Astrocyte (in vitro differentiated cells and primary cell): ENCODE results near the gene ZNF584. TPM values are rescaled to one million over a fixed set of nuclear protein-coding genes. Genes with fewer than 3 reads are reported as not detected.

Experiments
- DNase-seq: peaks from one replicate; pipeline ENCODE4 v3.0.0-alpha.2; 2010; ENCODE audit warnings: low read depth
- FAIRE-seq: peaks from 2 replicates; lab custom pipeline; 2011; peaks lifted over from hg19 to GRCh38; lab: Jason Lieb, UNC
- H2AFZ ChIP-seq: 2 replicates; pipeline ENCODE4 v1.6.0; 2012; ENCODE audit warnings: low read depth, low read length, inconsistent platforms
- H3K27ac ChIP-seq: 2 replicates; pipeline ENCODE4 v1.5.1; 2011; ENCODE audit warnings: low read depth, low read length, inconsistent platforms
- H3K27me3 ChIP-seq: 2 replicates; pipeline ENCODE4 v1.6.0; 2011; ENCODE audit warnings: low read length, inconsistent platforms; ENCODE audit not compliant: insufficient read depth
- H3K36me3 ChIP-seq: 2 replicates; pipeline ENCODE4 v1.5.1; 2011; ENCODE audit warnings: low read length, inconsistent platforms; ENCODE audit not compliant: insufficient read depth
- H3K4me1 ChIP-seq: 2 replicates; pipeline ENCODE4 v1.5.1; 2011; ENCODE audit warnings: low read length, inconsistent platforms; ENCODE audit not compliant: insufficient read depth
- H3K4me2 ChIP-seq: 2 replicates; pipeline ENCODE4 v1.6.0; 2012; ENCODE audit warnings: low read length, inconsistent platforms
- H3K4me3 ChIP-seq: 2 replicates; pipeline ENCODE4 v1.5.1; 2011; ENCODE audit warnings: low read depth, mild to moderate bottlenecking, low read length, inconsistent platforms; ENCODE audit not compliant: insufficient read depth
- H3K79me2 ChIP-seq: 2 replicates; pipeline ENCODE4 v1.6.0; 2012; ENCODE audit warnings: mild to moderate bottlenecking, low read length, inconsistent platforms; ENCODE audit not compliant: insufficient read depth
- H3K9ac ChIP-seq: 2 replicates; pipeline ENCODE4 v1.6.0; 2012; ENCODE audit warnings: mild to moderate bottlenecking, low read length, inconsistent platforms
- H3K9me3 ChIP-seq: 2 replicates; pipeline ENCODE4 v1.5.1; 2012; ENCODE audit warnings: low read depth, mild to moderate bottlenecking, low read length, inconsistent platforms; ENCODE audit not compliant: insufficient read depth
- H4K20me1 ChIP-seq: 2 replicates; pipeline ENCODE4 v1.6.0; 2012; ENCODE audit warnings: low read length, inconsistent platforms; ENCODE audit not compliant: insufficient read depth
- H3K27ac Mint-ChIP-seq: one replicate; pipeline ENCODE4 v1.8.0; 2021; ENCODE audit warnings: mild to moderate bottlenecking, mixed read lengths; ENCODE audit not compliant: unreplicated experiment
- H3K27me3 Mint-ChIP-seq: one replicate; pipeline ENCODE4 v1.8.0; 2021; ENCODE audit warnings: low read depth, mixed read lengths; ENCODE audit not compliant: unreplicated experiment
- H3K36me3 Mint-ChIP-seq: one replicate; pipeline ENCODE4 v1.8.0; 2021; ENCODE audit warnings: low read depth, mixed read lengths; ENCODE audit not compliant: unreplicated experiment
- H3K4me1 Mint-ChIP-seq: one replicate; pipeline ENCODE4 v1.8.0; 2021; ENCODE audit warnings: low read depth, mixed read lengths; ENCODE audit not compliant: unreplicated experiment
- H3K4me3 Mint-ChIP-seq: one replicate; pipeline ENCODE4 v1.8.0; 2021; ENCODE audit warnings: mild to moderate bottlenecking, moderate library complexity, mixed read lengths; ENCODE audit not compliant: unreplicated experiment
- H3K9me3 Mint-ChIP-seq: one replicate; pipeline ENCODE4 v1.8.0; 2021; ENCODE audit warnings: mild to moderate bottlenecking, mixed read lengths; ENCODE audit not compliant: unreplicated experiment
- CTCF ChIP-seq: IDR thresholded peaks from 2 replicates; pipeline ENCODE4 v1.5.1; 2011; ENCODE audit warnings: low read depth, mild to moderate bottlenecking, inconsistent platforms, low read length, moderate library complexity; ENCODE audit not compliant: insufficient read depth
- EZH2 ChIP-seq: IDR thresholded peaks from 2 replicates; pipeline ENCODE4 v1.6.1; 2012; ENCODE audit warnings: mild to moderate bottlenecking, low read length, inconsistent platforms; ENCODE audit not compliant: insufficient read depth
- total RNA-seq: library from RNA; stranded (reverse); gene quantifications from 2 replicates; pipeline ENCODE4 v1.2.1, GENCODE V29; 2021

ZNF584 gene
- total RNA-seq, 1 donor from 2014 or later: 12.7 TPM

- H3K4me3 ChIP-seq: no peak overlapping the region
- no peak overlapping the region for H2AFZ ChIP-seq
- Mint-ChIP-seq H3K4me1 (peaks cover 4% of the 10 kb centered on the region), H3K9me3 (no peaks in the 10 kb centered on the region), H3K4me3 (no peak overlapping the region), H3K27me3 (no peaks in the 10 kb centered on the region), H3K36me3 (peaks cover 18% of the 10 kb centered on the region), H3K27ac (no peak overlapping the region)
- H3K36me3 ChIP-seq: peaks cover 17% of the 10 kb centered on the region
- no peak for TF ChIP-seq CTCF
- peaks cover 4% of the 10 kb centered on the region for H3K79me2 ChIP-seq
- H4K20me1 ChIP-seq: peaks cover 32% of the 10 kb centered on the region
- H3K9me3 ChIP-seq: no peaks in the 10 kb centered on the region
- no peak for FAIRE-seq
- H3K27ac ChIP-seq: no peak overlapping the region
- no peak overlapping the region for H3K9ac ChIP-seq
- H3K4me2 ChIP-seq: no peak overlapping the region
- H3K4me1 ChIP-seq: peaks cover 18% of the 10 kb centered on the region
- no peak for DNase-seq
- H3K27me3 ChIP-seq: no peaks in the 10 kb centered on the region
Measured at GRCh38 chr19:58397533-58398037, 10.9 kb upstream of the ZNF584 start.

- H3K4me3 ChIP-seq: no peak overlapping the region
- no peaks in the 10 kb centered on the region for H3K79me2 ChIP-seq
- no peak overlapping the region for H3K4me2 ChIP-seq
- no peak overlapping the region for H3K9ac ChIP-seq
- Mint-ChIP-seq H3K36me3 (peaks cover 14% of the 10 kb centered on the region), H3K4me1 (peaks cover 4% of the 10 kb centered on the region), H3K9me3 (no peaks in the 10 kb centered on the region), H3K27me3 (no peaks in the 10 kb centered on the region), H3K4me3 (no peak overlapping the region), H3K27ac (no peak overlapping the region)
- H4K20me1 ChIP-seq: peaks cover 27% of the 10 kb centered on the region
- no peak overlapping the region for H2AFZ ChIP-seq
- peaks cover 18% of the 10 kb centered on the region for H3K4me1 ChIP-seq
- TF ChIP-seq CTCF (no peak), EZH2 (no peak)
- H3K27me3 ChIP-seq: no peaks in the 10 kb centered on the region
- H3K36me3 ChIP-seq: peaks cover 12% of the 10 kb centered on the region
- no peak for DNase-seq
- no peak overlapping the region for H3K27ac ChIP-seq
- H3K9me3 ChIP-seq: no peaks in the 10 kb centered on the region
- no peak for FAIRE-seq
Measured at GRCh38 chr19:58398087-58398486, 10.4 kb upstream of the ZNF584 start.

- H3K4me1 ChIP-seq: peaks cover 18% of the 10 kb centered on the region
- TF ChIP-seq CTCF: no peak
- no peak for TF ChIP-seq EZH2
- H3K27ac Mint-ChIP-seq: no peak overlapping the region
- H3K79me2 ChIP-seq: no peaks in the 10 kb centered on the region
- H3K4me3 Mint-ChIP-seq: no peak overlapping the region
- H3K36me3 Mint-ChIP-seq: peaks cover 13% of the 10 kb centered on the region
- H3K36me3 ChIP-seq: peaks cover 8% of the 10 kb centered on the region
- peaks cover 4% of the 10 kb centered on the region for H3K4me1 Mint-ChIP-seq
- H3K9me3 ChIP-seq: no peaks in the 10 kb centered on the region
- DNase-seq (no peak), FAIRE-seq (no peak)
- H3K4me2 ChIP-seq: no peak overlapping the region
- no peak overlapping the region for H3K9ac ChIP-seq
- no peaks in the 10 kb centered on the region for H3K9me3 Mint-ChIP-seq
- H4K20me1 ChIP-seq: peaks cover 22% of the 10 kb centered on the region
- no peak overlapping the region for H2AFZ ChIP-seq
- no peaks in the 10 kb centered on the region for H3K27me3 Mint-ChIP-seq
- no peak overlapping the region for H3K4me3 ChIP-seq
- H3K27me3 ChIP-seq: no peaks in the 10 kb centered on the region
- no peak overlapping the region for H3K27ac ChIP-seq
Measured at GRCh38 chr19:58398545-58398944, 9.9 kb upstream of the ZNF584 start.
